ENCODE results near the gene GGT6.

Gene GGT6

DNA sequence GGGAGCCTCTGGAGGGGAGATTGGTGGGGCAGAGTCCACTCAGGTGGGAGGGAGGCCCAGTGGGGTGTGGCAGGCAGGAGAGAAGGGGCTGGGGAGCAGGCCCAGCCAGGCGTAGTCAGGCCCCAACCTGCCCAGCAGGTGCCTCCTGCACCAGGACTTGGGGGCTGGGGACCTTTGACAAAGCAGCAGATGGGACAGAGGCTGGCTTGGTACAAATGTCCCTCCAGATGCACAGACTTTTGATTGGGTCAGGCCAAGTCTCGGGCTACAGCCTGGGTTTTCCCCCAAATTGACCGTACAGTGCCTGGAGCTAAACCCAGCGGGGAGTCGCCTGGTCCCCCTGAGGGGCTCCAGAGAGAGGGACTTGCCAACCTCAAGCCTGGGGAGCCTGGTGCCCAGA, 411 bp downstream of the GGT6 start:
- no peak for DNase-seq (ENCODE audit: low spot score)
- H3K27ac ChIP-seq, result no peak overlapping the region
- TF ChIP-seq, protein P1, sequence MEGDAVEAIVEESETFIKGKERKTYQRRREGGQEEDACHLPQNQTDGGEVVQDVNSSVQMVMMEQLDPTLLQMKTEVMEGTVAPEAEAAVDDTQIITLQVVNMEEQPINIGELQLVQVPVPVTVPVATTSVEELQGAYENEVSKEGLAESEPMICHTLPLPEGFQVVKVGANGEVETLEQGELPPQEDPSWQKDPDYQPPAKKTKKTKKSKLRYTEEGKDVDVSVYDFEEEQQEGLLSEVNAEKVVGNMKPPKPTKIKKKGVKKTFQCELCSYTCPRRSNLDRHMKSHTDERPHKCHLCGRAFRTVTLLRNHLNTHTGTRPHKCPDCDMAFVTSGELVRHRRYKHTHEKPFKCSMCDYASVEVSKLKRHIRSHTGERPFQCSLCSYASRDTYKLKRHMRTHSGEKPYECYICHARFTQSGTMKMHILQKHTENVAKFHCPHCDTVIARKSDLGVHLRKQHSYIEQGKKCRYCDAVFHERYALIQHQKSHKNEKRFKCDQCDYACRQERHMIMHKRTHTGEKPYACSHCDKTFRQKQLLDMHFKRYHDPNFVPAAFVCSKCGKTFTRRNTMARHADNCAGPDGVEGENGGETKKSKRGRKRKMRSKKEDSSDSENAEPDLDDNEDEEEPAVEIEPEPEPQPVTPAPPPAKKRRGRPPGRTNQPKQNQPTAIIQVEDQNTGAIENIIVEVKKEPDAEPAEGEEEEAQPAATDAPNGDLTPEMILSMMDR (conservative IDR thresholded peaks at IDR 0.05; ENCODE audit: low read depth), result no peak
- POLR2A ChIA-PET (ENCODE audit: low non-redundant PET), result interaction anchor here (0.6 kb wide), 1 partner anchor 187 kb away, joined by 3 read pairs; no protein-coding TSS in a partner anchor
- CTCF ChIA-PET, result interaction anchor here (0.6 to 0.7 kb wide), 2 partner anchors 130 to 373 kb away, joined by 3 read pairs; no protein-coding TSS in a partner anchor

DNA sequence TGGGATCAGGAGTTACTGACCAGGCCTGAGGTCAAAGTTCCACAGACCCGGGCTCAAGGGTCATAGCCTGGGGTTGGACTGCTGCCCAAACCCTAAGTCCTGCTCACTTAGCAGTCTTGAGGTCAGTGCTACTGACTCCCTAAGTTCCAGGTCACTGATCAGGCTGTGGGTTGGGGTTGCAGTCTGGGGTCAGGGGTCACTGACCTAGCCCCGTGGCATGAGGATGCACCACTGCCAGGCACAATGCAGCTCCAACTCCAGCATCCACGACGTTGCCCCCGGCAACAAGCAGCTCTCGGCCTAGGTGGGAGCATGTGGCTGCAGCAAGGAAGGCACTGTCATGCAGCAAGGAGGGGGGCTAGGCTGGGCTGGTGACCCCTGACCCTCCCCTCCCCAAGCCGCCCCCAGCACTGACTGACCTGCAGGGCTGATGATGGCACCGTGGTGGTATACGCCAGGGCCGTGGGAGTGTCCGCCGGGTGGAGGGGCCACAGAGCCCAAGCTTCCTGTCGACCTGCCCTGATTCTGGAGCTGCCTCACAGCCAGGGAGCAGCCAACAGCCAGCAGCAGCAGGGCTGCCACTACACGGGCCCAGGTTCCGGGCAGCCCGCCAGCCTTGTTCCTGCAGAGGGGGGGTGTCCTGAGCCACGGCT, 1.1 kb downstream of the GGT6 start:
- no peak overlapping the region for H3K27ac ChIP-seq
- POLR2A ChIA-PET (ENCODE audit: low non-redundant PET), result interaction anchor here (0.6 kb wide), 1 partner anchor 186 kb away, joined by 3 read pairs; no protein-coding TSS in a partner anchor
- CTCF ChIA-PET, result interaction anchor here (0.6 to 0.7 kb wide), 2 partner anchors 131 to 372 kb away, joined by 3 read pairs; no protein-coding TSS in a partner anchor
- TF ChIP-seq, protein P1 (conservative IDR thresholded peaks at IDR 0.05; ENCODE audit: low read depth), result no peak
- no peak for DNase-seq (ENCODE audit: low spot score)

DNA sequence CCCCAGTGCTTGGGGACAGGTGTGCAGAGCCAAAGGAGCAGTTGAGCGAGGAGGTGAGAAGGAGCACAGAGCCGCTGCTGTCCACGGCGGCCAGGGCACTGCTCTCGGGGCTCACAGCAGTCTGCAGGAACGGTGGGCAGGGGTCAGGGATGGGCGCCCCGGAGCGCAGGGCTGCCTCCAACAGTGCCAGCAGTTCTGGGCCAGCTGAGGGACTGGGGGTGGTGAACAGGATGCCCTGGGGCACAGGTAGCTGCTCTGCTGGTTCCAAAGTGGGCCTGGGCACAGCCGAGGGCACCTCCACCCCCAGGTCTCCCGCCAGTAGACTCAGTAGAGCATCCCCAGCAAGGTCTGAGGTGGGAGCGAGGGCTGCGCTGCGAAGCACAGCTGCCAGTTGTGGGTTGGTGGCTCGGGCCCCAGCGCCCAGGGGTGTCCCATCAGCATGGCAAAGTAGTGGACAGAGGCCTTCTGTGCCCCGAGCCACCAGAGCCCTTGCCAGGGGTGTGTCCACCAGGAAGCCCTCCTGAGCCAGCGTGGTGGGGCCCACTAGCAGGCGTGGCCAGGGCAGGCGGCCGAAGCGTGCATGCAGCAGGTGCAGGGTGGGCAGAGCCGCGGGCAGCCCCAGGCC, 1.9 kb downstream of the GGT6 start:
- ChIA-PET POLR2A (ENCODE audit: low non-redundant PET) (no interaction called here), CTCF (no interaction called here)
- no peak for DNase-seq (ENCODE audit: low spot score)
- TF ChIP-seq, protein P1 (conservative IDR thresholded peaks at IDR 0.05; ENCODE audit: low read depth), result no peak
- H3K27ac ChIP-seq, result no peak overlapping the region

DNA sequence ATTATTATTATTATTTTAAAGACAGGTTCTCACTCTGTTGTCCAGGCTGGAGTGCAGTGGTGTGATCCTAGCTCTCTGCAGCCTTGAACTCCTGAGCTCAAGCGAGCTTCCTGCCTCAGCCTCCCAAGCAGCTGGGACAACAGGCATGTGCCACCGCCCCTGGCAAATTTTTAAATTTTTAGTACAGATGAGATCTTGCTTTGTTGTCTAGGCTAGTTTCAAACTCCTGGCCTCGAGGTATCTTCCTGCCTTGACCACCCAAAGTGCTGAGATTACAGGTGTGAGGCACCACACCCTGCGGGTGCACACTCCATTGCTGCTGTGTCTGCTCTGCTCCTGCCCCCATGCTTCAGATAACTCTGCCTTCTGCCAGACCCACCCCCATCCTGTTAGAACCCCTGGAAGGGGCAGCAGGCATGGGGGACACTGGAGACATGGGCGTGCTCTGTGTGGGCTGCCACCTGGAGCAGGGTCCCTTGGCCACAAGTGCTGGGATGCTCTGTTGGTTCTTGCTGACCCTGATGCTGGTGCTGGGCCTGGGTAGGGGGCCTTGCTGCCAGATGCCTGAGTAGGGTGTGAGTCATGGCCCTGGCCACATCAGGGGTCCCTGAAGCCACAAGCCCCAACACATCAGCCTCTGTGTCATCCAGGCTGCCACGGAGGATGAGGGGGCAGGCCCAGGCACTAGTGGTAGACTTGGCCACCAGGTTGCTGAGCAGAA, 2.6 kb downstream of the GGT6 start:
- CTCF ChIA-PET, result no interaction called here
- no peak for DNase-seq (ENCODE audit: low spot score)
- H3K27ac ChIP-seq, result no peak overlapping the region
- POLR2A ChIA-PET (ENCODE audit: low non-redundant PET), result no interaction called here
- TF ChIP-seq, protein P1 (conservative IDR thresholded peaks at IDR 0.05; ENCODE audit: low read depth), result no peak

DNA sequence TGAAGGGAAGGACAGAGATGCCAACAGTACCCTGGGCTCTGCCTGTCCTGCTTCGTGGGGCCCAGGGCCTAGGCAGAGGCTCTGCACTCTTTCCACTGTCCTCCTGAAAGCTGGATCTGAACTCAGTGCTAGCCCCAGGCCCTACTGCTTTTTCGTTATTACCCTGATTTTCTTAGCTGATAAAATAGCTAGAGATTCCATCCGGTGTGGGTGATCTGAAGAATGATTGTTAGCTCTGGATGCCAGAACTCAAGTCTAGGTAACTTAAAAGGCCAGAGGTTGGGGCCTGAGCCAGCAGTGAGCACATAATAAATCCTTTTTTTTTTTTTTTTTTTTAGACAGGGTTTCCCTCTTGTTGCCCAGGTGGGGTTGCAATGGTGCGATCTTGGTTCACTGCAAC, 3.4 kb downstream of the GGT6 start:
- no peak for DNase-seq (ENCODE audit: low spot score)
- ChIA-PET CTCF (no interaction called here), POLR2A (ENCODE audit: low non-redundant PET) (no interaction called here)

More for the DNA sequence above, 3.4 kb downstream of the GGT6 start:
- TF ChIP-seq, protein P1 (conservative IDR thresholded peaks at IDR 0.05; ENCODE audit: low read depth), result no peak
- no peak overlapping the region for H3K27ac ChIP-seq

Data from RWPE1 (cell line).